ENCODE data around the gene AURKB.

AURKB gene

GRCh38 chr17:8226536-8227237 lies 16.3 kb upstream of the AURKB start:
- peaks cover 14 to 47% (median 39%) of the 10 kb centered on the region in 4 experiments for H3K36me3 ChIP-seq (ENCODE audit: control insufficient read depth in 4 of 4, insufficient read depth in 4 of 4, low read length in 3 of 4)
- peak overlapping the region in 6 of 7 experiments; percentile 54 to 87 (median 64) for H3K4me3 ChIP-seq (ENCODE audit: control insufficient read depth in 1 of 7, extremely low read depth in 1 of 7, insufficient read depth in 4 of 7, low read depth in 2 of 7, low read length in 6 of 7)
- DNase-seq: peak; percentile 82 to 94 (median 92)
- H3K4me1 ChIP-seq (ENCODE audit: control extremely low read depth in 1 of 4, control insufficient read depth in 4 of 4, insufficient read depth in 4 of 4, low read length in 3 of 4): peaks cover 2 to 34% (median 23%) of the 10 kb centered on the region in 4 experiments
- H3K9me3 ChIP-seq (ENCODE audit: control extremely low read depth in 1 of 5, control insufficient read depth in 4 of 5, insufficient read depth in 2 of 5, low read depth in 1 of 5, low read length in 4 of 5): no peaks in the 10 kb centered on the region
- POLR2A ChIA-PET: interaction anchor here (0.6 kb wide), 5 partner anchors 9 to 73 kb away, joined by 3 to 5 read pairs (median 4); partner anchors contain the start of gene CTC1
- H3K27me3 ChIP-seq (replicated peaks in 2 of 5; ENCODE audit: control insufficient read depth in 4 of 5, insufficient read depth in 5 of 5, low read length in 4 of 5): no peaks in the 10 kb centered on the region
- CTCF ChIA-PET: interaction anchor here (1.0 to 2.0 kb wide), 4 partner anchors 16 to 150 kb away, joined by 3 to 5 read pairs (median 3); no protein-coding TSS in a partner anchor
- 7% methylated on average over 22 of the region's 32 CpGs for WGBS (ENCODE audit: insufficient coverage)
- H3K27ac ChIP-seq (ENCODE audit: insufficient read depth in 1 of 2, low read depth in 1 of 2, low read length in 2 of 2, poor library complexity in 1 of 2, severe bottlenecking in 2 of 2): peak overlapping the region in 1 of 2 experiments; percentile 80

- Histone ChIP-seq H3K36me3 (ENCODE audit: control insufficient read depth in 4 of 4, insufficient read depth in 4 of 4, low read length in 3 of 4) (peaks cover 11 to 40% (median 33%) of the 10 kb centered on the region in 4 experiments), H3K4me1 (ENCODE audit: control extremely low read depth in 1 of 4, control insufficient read depth in 4 of 4, insufficient read depth in 4 of 4, low read length in 3 of 4) (peaks cover 2 to 36% (median 26%) of the 10 kb centered on the region in 4 experiments), H3K27ac (ENCODE audit: insufficient read depth in 1 of 2, low read depth in 1 of 2, low read length in 2 of 2, poor library complexity in 1 of 2, severe bottlenecking in 2 of 2) (peak overlapping the region in 1 of 2 experiments; percentile 80), H3K27me3 (replicated peaks in 2 of 5; ENCODE audit: control insufficient read depth in 4 of 5, insufficient read depth in 5 of 5, low read length in 4 of 5) (no peaks in the 10 kb centered on the region), H3K4me3 (ENCODE audit: control insufficient read depth in 1 of 7, extremely low read depth in 1 of 7, insufficient read depth in 4 of 7, low read depth in 2 of 7, low read length in 6 of 7) (peak overlapping the region in 5 of 7 experiments; percentile 54 to 87 (median 66)), H3K9me3 (ENCODE audit: control extremely low read depth in 1 of 5, control insufficient read depth in 4 of 5, insufficient read depth in 2 of 5, low read depth in 1 of 5, low read length in 4 of 5) (no peaks in the 10 kb centered on the region)
- ChIA-PET POLR2A (interaction anchor here (0.8 to 0.9 kb wide), 2 partner anchors 18 to 21 kb away, joined by 3 read pairs; partner anchors contain the start of gene CTC1), CTCF (interaction anchor here (1.0 to 5.3 kb wide), 4 partner anchors 21 to 149 kb away, joined by 3 to 55 read pairs (median 4); partner anchors contain the start of genes CTC1 and PFAS)
- 74% methylated on average over 12 of the region's 20 CpGs for WGBS (ENCODE audit: insufficient coverage)
- DNase-seq: peak in 2 of 3 donors; percentile 46 to 56
Observed at GRCh38 chr17:8225813-8226535, 15.6 kb upstream of the AURKB start.

- Histone ChIP-seq H3K4me1 (ENCODE audit: control extremely low read depth in 1 of 4, control insufficient read depth in 4 of 4, insufficient read depth in 4 of 4, low read length in 3 of 4) (peaks cover 2 to 39% (median 30%) of the 10 kb centered on the region in 4 experiments), H3K4me3 (ENCODE audit: control insufficient read depth in 1 of 7, extremely low read depth in 1 of 7, insufficient read depth in 4 of 7, low read depth in 2 of 7, low read length in 6 of 7) (no peak overlapping the region), H3K27me3 (replicated peaks in 2 of 5; ENCODE audit: control insufficient read depth in 4 of 5, insufficient read depth in 5 of 5, low read length in 4 of 5) (no peaks in the 10 kb centered on the region), H3K9me3 (ENCODE audit: control extremely low read depth in 1 of 5, control insufficient read depth in 4 of 5, insufficient read depth in 2 of 5, low read depth in 1 of 5, low read length in 4 of 5) (no peaks in the 10 kb centered on the region), H3K36me3 (ENCODE audit: control insufficient read depth in 4 of 4, insufficient read depth in 4 of 4, low read length in 3 of 4) (peaks cover 9 to 32% (median 26%) of the 10 kb centered on the region in 4 experiments), H3K27ac (ENCODE audit: insufficient read depth in 1 of 2, low read depth in 1 of 2, low read length in 2 of 2, poor library complexity in 1 of 2, severe bottlenecking in 2 of 2) (no peak overlapping the region)
- 95% methylated on average over 22 of the region's 26 CpGs for WGBS (ENCODE audit: insufficient coverage)
- POLR2A ChIA-PET: interaction anchor here (0.8 to 3.6 kb wide), 3 partner anchors 19 to 52 kb away, joined by 3 to 12 read pairs (median 3); partner anchors contain the start of gene CTC1
- no peak for DNase-seq
- CTCF ChIA-PET: interaction anchor here (0.9 to 5.3 kb wide), 6 partner anchors 22 to 149 kb away, joined by 3 to 55 read pairs (median 4); partner anchors contain the start of genes CTC1, PFAS and SLC25A35
Observed at GRCh38 chr17:8224891-8225812, 14.8 kb upstream of the AURKB start.

GRCh38 chr17:8223356-8224126 lies 13.2 kb upstream of the AURKB start:
- ChIA-PET POLR2A (interaction anchor here (0.5 to 3.7 kb wide), 8 partner anchors 13 to 157 kb away, joined by 3 to 56 read pairs (median 6); partner anchors contain the start of genes AURKB, BORCS6, CTC1 and TMEM107), CTCF (interaction anchor here (0.8 to 5.3 kb wide), 12 partner anchors 13 to 85 kb away, joined by 3 to 55 read pairs (median 4); partner anchors contain the start of genes AURKB, CTC1, PFAS and SLC25A35)
- no peaks in the 10 kb centered on the region for H3K27me3 ChIP-seq (replicated peaks in 2 of 5; ENCODE audit: control insufficient read depth in 4 of 5, insufficient read depth in 5 of 5, low read length in 4 of 5)
- peak; percentile 74 to 81 (median 81) for DNase-seq
- H3K9me3 ChIP-seq (ENCODE audit: control extremely low read depth in 1 of 5, control insufficient read depth in 4 of 5, insufficient read depth in 2 of 5, low read depth in 1 of 5, low read length in 4 of 5): no peaks in the 10 kb centered on the region
- H3K4me1 ChIP-seq (ENCODE audit: control extremely low read depth in 1 of 4, control insufficient read depth in 4 of 4, insufficient read depth in 4 of 4, low read length in 3 of 4): peaks cover 2 to 39% (median 30%) of the 10 kb centered on the region in 4 experiments
- peak overlapping the region; percentile 53 to 98 (median 86) for H3K4me3 ChIP-seq (ENCODE audit: control insufficient read depth in 1 of 7, extremely low read depth in 1 of 7, insufficient read depth in 4 of 7, low read depth in 2 of 7, low read length in 6 of 7)
- H3K27ac ChIP-seq (ENCODE audit: insufficient read depth in 1 of 2, low read depth in 1 of 2, low read length in 2 of 2, poor library complexity in 1 of 2, severe bottlenecking in 2 of 2): peak overlapping the region; percentile 87 to 98
- WGBS (ENCODE audit: insufficient coverage): 28% methylated on average over 23 of the region's 27 CpGs
- H3K36me3 ChIP-seq (ENCODE audit: control insufficient read depth in 4 of 4, insufficient read depth in 4 of 4, low read length in 3 of 4): peaks cover under 1 to 16% (median 12%) of the 10 kb centered on the region in 4 experiments

GRCh38 chr17:8222630-8223355 lies 12.4 kb upstream of the AURKB start:
- no peaks in the 10 kb centered on the region for H3K27me3 ChIP-seq (replicated peaks in 2 of 5; ENCODE audit: control insufficient read depth in 4 of 5, insufficient read depth in 5 of 5, low read length in 4 of 5)
- 1% methylated on average over 31 of the region's 49 CpGs for WGBS (ENCODE audit: insufficient coverage)
- POLR2A ChIA-PET: interaction anchor here (0.5 to 3.7 kb wide), 10 partner anchors 9 to 515 kb away, joined by 3 to 56 read pairs (median 4); partner anchors contain the start of genes AURKB, BORCS6, CTC1 and TMEM107
- peak overlapping the region; percentile 87 to 98 for H3K27ac ChIP-seq (ENCODE audit: insufficient read depth in 1 of 2, low read depth in 1 of 2, low read length in 2 of 2, poor library complexity in 1 of 2, severe bottlenecking in 2 of 2)
- peaks cover 0 to 9% (median 4%) of the 10 kb centered on the region in 4 experiments for H3K36me3 ChIP-seq (ENCODE audit: control insufficient read depth in 4 of 4, insufficient read depth in 4 of 4, low read length in 3 of 4)
- peak; percentile 91 to 97 (median 96) for DNase-seq
- CTCF ChIA-PET: interaction anchor here (0.8 to 5.3 kb wide), 12 partner anchors 12 to 103 kb away, joined by 3 to 55 read pairs (median 5); partner anchors contain the start of genes AURKB, BORCS6, CTC1 and PFAS
- H3K4me3 ChIP-seq (ENCODE audit: control insufficient read depth in 1 of 7, extremely low read depth in 1 of 7, insufficient read depth in 4 of 7, low read depth in 2 of 7, low read length in 6 of 7): peak overlapping the region; percentile 53 to 98 (median 86)
- no peaks in the 10 kb centered on the region for H3K9me3 ChIP-seq (ENCODE audit: control extremely low read depth in 1 of 5, control insufficient read depth in 4 of 5, insufficient read depth in 2 of 5, low read depth in 1 of 5, low read length in 4 of 5)
- peaks cover 2 to 38% (median 30%) of the 10 kb centered on the region in 4 experiments for H3K4me1 ChIP-seq (ENCODE audit: control extremely low read depth in 1 of 4, control insufficient read depth in 4 of 4, insufficient read depth in 4 of 4, low read length in 3 of 4)
